HG02938 (cell line): ENCODE results near the gene TRDMT1.
A peak's percentile ranks its signal among the peaks of the same experiment; 100 is the strongest.

Source experiments
- ATAC-seq: cut with Tn5 transposase; IDR thresholded peaks from one replicate; pipeline ENCODE4 v1.9.1; 2021; ENCODE audit warnings: mild to moderate bottlenecking, moderate library complexity; ENCODE audit not compliant: unreplicated experiment

TRDMT1 gene

DNA sequence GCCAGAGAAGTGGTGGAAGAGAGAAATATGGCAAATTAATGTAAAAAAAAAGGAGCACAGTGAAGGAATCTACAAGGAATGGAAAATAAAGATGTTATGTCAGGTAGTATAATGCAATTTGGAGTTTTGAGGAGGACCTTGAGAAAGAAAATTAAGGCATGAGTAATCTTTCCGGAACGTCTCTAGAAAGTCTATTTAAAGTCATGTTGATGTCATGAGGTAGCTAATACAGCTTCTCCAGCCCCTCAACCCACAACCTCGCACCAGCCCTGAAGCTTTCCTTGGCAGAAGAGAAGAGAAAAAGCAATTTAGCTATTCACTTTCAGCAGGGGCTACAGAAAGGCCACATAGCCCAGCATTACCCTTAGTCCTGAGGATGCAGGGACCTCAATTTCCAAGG, 22.5 kb downstream of the TRDMT1 start:
- no peak for ATAC-seq

DNA sequence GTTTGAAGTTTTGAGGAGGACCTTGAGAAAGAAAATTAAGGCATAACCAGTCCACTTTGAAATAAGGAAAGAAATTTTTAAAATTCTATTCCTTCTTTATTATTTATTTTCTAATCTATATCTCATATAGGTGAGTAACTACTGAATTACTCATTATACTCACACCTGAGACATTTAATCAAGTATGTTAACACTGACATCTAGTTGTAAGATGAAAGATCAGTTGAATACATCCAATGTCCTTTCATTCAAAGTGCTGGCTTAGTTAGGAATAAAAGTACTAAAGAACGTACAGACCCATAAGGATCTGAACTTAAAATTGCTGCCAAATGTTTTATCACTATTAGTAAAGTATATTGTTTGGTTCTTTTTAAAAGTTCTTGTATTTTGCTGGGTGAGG, 23.5 kb downstream of the TRDMT1 start:
- no peak for ATAC-seq

DNA sequence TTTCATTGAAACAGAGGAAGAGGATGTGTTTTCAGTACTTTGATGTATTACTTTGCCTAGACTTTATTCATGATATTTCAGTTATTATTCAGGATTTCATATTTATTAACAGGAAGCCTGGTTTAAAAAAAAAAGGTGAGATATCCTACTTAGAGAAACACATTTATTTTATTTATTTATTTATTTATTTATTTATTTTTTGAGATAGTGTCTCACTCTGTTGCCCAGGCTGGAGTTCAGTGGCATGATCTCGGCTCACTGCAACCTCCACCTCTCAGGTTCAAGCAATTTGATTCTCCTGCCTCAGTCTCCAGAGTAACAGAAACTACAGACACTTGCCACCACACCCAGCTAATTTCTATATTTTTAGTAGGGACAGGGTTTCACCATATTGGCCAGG, 24.5 kb downstream of the TRDMT1 start:
- no peak for ATAC-seq

DNA sequence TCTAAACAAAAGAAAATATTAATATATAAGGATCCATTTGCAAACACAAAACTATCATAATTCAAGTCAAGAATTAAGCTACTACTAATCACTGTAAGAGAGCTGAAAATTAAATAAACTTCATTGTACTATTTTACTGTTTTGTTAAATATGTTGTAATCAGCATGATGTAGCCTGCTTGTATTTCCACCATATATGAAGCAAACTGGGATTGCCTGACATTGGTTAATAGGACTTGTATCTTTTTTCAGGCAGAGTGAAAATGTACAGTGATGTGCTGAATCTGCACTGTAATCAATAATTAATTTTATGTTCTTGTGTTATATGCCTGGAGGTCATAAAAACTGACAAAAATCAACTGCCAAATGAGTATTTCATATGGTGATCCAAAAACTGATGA, 25.4 kb downstream of the TRDMT1 start:
- no peak for ATAC-seq

DNA sequence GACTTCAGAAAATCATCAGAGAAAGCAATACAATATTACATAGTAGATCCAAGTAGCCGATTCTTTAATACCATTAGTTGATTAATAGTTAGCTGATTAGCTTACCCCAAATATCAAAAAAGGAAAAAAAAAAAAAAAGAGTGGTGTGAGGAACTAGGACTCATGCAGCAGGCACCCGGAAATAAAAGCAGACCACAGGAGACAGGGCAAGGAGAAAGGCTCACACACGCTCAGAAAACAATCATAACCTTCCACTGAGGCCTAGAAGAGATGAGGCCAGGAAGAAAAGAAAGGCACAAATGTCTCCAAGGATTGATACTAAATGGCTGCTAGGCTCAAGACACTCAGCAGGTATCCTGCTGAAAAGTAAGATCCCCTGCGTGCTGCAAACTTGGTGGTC, 25.9 kb downstream of the TRDMT1 start:
- no peak for ATAC-seq

DNA sequence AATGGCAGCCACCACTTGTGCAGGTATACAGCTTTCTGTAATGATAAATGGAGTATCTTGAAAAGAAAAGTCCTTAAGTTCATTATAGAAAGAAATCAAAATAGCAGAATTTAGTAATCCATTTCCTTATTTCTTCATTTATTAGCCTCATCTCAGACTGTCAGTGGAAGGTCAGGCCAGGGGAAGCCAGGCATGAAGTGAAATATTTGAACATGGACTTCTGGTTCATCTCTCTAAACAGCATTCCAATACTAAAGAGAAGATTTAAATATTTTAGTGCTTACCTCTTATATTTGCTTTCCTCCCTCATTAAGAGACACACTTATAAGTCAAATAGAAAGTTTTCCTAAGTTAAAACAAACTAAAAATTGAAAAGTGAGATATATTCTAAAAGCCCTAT, 26.8 kb downstream of the TRDMT1 start:
- no peak for ATAC-seq

DNA sequence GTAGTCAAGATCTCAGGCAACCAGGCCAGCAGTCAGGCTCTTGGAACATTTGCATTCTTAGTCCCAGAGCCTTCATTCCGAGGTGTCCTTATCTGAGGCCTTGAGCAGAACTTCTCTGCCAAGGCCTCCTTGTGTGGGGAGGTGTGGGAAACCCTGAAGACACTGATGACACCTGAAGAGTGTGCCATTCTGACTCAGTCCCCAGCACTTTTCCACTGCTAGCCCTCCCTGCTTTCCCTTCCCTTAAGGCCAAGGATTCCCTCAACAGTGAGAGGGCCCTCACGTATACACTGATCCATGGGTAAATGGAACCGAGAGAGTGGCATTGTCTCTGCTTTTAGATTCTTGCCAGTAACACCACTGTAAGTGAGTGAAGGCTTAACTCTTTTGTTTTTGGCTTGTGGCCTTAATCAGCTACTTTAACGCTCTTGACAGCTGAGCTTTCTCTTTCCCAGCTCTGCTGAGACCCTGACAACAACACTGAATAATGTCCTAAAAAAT, 30.3 kb downstream of the TRDMT1 start:
- ATAC-seq, result no peak

DNA sequence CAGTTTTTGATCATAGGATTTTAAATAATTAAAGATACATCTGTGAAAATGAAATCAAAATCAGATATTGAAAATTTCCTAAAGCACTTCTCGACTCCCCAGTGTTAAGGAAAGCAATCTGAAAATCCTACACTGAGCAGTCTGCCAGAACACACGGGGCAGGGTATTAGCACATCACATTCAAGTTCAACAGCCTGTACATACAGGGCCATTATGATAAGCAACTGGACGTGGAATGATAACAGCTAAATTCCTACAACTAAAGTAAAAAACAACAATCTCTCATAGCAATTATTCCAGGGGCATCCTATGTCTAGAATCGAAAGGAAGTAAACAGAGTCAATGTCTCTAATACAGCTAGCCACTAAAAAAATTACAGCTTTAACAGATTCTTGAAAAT, 31.7 kb downstream of the TRDMT1 start:
- ATAC-seq, result no peak

DNA sequence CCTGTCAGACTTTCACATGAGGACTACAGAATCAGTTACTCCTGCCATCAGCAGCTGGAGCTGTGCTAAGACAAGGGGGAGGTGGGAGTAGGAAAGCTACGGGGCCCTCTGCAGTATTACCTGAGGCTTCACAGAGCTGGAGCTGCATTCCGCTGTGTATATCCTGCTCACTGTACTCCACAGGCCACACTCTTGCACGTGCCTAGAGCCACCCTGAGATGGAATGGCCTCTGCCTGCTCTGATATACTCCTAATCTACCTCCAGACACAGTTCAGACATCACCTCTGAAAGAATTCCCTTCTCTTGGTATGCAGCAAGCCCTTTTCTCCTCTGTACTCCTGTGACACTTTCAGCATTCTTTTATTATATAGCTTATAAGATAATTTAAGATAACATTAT, 34.8 kb downstream of the TRDMT1 start:
- no peak for ATAC-seq

DNA sequence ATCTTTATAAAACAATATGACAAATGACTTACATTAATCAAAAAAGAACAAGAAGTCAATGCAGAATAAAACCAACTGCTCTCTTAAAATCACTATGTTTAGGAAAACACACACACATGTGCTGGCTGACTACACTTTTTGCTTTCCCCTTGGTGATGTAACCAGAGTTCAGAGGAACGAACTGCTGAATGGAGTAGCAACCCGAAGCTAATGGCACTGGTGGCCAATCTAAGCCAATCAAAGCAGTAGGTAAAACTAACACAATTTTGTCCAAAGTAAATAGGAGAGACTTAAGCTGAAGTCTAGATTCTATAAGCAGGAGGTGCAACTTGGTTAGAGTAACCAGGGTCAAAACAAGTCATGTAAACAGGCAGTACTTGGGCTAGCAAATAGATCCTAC, 38.6 kb downstream of the TRDMT1 start:
- no peak for ATAC-seq

DNA sequence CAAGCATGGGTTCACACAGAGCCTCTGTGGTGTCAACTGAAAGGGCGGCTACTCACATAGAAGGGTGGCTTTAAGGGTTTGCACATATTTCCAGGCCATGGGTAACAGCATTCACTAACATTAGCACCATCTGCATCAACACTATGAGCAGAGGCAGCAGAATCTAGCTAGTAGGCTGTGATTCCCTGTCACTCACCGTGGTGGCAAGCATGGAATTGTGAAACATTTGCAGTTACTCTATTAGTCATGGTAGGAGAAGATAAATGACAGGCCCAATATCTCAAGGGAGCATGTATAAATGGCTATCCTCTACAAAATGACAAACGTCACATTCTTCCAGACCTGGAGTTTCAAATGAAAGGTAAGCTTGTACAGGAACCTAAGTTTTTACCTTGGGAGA, 39.7 kb downstream of the TRDMT1 start:
- no peak for ATAC-seq

DNA sequence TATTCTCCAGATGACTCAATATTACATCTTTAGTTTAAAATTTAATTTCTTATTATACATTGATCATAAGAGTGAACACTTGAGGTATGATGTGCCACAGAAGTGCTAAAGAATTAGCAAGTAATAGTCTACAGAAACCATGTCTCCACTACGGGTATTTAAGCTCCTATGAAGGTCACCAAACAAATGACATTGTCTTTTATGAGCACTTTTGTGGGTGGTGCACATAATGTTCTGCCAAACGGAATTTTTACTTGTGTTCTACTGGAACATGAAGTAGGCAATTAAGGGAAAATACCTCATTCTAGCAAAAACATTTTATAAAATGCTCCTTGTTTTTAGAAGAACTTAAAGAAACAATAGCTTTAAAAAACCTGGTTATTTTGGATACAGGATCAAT, 44.4 kb downstream of the TRDMT1 start:
- no peak for ATAC-seq

DNA sequence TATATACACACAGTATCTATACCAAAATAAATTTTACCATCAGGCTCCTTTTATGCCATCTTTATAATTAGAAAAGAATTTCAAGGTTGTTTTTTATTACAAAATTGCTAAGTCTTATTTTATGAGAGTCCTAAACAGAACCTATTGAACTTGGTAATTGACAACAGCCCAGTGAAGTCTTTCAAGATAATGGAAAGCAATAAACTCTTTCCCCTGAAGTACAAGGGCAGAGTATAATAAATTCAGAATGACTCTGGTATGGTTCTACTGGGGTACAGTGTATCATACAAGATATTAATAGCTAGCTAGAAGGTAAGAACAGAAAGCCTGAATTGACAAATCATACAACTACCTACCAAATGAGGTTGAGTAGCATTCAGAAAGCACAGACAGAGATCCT, 45.6 kb downstream of the TRDMT1 start:
- no peak for ATAC-seq

DNA sequence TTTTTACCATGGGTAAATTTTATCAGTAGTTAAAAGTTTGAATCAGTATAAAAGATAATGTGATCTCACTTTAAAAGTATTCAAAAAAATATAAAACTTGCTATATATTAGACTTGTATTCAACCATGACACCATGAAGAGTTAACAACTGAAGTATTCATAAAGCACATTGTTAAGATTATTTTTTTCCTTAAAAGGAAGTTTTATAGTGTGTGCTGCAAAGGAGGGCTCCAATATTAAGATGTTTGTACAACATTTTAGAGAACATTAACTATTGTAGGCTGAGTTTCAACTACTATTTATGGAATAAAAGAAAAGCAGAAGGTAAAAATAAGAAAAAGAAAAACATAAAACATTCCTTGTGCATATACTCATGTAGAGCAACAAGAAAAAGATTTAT, 47.4 kb downstream of the TRDMT1 start:
- no peak for ATAC-seq

DNA sequence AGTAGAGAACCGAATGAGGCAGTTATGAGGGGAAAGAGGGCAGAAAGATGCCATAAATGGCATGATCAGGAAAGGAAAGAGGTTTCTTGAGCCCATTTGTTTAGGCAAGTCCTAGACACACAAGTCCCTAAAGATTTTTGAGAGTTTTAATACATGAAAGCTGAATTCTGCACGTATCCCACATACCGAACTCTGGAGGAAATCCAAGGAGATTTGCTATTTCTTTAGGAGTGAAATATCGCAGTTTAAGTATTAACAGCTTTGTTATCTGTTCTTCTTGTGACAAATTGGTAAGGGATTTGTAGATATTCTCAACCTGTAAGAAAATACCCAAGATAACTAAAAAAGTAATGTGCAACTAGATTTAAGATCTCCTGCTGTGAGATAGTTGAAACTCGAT, 48.2 kb downstream of the TRDMT1 start:
- ATAC-seq, result no peak

DNA sequence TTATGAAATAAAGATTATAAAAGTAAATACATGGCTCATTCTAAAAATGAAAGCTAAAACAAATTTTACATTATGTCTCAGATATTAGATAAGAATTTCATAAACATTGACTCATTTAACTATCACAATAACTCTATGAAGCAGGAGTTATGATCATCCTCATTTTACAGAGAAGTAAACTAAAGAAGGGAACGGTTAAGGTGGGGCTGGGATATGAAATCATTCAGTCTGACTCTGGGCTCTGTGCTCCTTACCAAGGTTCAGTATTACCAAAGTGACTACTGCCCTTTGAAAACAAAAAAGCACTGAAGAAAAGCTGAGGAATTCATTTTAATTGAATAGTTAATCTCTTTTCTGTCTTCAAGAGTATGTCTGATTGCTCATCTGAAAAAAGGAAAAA, 49.8 kb downstream of the TRDMT1 start:
- ATAC-seq, result no peak

DNA sequence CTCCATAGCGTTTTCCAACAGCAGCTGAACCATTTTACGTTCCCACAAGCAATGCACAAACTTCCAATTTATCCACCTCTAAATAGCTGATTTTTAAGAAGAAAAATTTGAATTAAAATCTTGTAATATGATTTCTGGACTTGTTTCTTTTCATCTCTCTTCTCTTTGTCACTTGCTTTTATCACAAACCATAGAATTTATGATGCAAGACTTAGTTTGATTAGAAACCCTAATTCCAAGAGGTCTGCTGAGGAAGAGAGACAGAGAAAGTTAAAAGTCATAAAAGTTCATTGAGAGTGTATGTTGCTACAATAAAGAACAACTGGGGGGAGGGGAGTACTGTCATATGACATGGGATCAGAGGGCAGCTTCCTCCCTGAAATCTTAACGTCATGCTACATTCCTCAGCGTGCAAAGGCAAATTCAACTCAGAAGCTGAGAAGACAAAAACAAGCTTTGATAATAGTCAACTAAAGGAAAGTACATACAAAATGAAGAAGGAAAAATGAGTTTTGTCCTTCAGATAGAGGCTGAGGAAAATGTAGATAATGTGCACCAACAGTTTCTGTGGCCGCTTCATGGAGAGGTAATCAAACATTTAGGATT, 53.5 kb downstream of the TRDMT1 start:
- ATAC-seq, result no peak

DNA sequence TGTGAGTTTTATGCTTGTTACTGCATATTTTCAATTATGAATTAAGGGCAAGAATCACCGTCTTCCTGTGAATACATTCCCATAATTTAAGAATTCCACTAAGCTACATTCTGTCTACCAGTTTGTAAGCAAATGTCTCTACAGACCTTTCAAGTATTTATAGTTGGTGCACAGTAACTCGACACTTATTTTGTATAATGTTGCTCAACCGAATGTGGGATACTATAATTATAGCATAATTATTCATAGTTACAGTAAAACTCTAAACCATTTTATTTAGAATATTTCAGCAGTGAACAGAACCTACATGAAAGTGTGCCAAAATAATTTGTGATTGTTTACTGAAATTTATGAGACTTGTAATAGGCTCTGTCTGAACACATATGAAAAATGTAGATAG, 54.6 kb downstream of the TRDMT1 start:
- ATAC-seq, result no peak

DNA sequence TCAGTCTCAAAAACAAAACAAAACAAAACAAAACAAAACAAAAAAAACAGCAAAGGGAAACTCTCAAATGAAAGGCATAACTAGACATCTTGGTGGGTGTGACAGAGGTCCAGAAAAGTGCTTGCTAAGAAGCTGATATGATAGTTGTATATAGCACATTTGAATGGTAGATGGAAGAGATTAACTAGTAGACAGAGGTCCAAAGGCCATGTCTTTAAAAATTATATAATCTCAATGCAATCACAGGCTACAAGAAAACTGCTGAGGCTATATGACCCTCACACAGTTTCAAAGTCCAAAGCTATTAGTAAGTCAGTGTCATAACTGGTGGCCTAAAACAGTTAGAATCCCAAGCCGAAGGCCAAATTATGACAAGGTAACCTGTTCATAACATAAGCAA, 56.2 kb downstream of the TRDMT1 start:
- ATAC-seq, result no peak

DNA sequence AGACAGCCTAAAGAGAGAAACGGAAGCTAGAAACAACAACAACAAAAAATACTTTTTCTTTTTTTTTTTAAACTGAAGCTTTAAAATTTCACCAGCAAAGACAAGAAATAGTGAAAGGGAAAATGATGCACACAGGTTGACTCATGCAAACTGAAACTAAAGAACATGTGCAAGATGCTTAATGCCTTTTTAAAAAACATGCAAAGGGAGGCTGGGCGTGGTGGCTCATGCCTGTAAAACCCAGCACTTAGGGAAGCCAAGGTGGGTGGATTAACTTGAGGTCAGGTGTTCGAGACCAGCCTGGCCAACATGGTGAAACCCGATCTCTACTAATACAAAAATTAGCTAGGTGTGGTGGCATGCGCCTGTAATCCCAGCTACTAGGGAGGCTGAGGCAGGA, 56.7 kb downstream of the TRDMT1 start:
- ATAC-seq, result peak; percentile 67

DNA sequence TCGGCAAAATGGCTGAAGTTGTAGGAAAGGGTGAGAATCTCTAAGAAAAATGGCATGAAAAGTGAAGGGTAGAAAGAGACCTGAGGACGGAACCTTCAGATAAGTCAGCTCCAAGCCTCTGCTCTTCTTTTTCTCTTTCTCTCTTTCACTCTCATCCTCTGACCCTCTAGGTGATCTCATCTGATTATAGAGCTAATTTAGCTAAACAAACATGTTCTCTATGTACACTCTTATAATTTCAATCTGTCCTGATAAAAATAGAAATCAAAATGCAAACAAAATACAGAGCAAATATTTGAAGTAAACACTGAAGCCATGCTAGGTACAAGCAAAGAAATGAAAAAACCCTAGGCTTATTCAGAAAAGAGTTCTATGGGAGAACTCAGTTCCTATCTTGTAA, 57.4 kb downstream of the TRDMT1 start:
- ATAC-seq, result no peak

DNA sequence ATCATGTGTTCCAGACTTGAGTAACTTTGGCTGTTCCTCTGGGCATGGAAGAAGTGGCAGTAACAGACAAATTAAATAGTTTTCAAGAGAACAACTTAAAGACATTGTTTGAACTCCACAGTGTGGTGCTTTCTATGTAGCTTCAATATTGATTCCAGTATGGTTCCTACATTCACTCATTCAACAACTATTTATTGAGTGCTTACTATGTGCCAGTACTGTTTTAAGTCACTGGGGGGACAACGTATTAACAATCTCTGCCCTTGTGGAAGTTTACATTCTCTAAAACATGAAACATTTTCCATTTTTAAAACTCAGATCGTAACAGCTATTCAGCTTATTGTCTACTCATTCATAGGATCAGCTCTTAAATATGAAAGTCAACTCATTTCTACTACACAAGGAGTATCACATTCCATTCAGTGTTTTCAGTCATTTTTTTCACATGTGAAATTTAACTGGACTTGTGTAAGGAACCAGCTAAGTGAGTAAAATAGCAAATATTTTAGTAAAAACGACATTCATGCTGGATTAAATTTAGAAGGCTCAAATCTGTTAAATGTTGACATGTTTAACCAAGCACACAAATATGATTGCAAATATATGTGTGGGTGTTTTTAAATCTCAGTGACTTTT, 58.3 kb downstream of the TRDMT1 start:
- no peak for ATAC-seq
